Hair follicle dermal papilla cell (primary cell): ENCODE results near the gene PANX1. TPM values are rescaled to one million over a fixed set of nuclear protein-coding genes. Genes with fewer than 3 reads are reported as not detected.

Experiments used
- total RNA-seq: library from RNA; depleted of rRNA; stranded (reverse); fragments of >200 nt; gene quantifications from 2 replicates; pipeline ENCODE4 v1.2.3, GENCODE V29; 2012

The PANX1 gene, protein sequence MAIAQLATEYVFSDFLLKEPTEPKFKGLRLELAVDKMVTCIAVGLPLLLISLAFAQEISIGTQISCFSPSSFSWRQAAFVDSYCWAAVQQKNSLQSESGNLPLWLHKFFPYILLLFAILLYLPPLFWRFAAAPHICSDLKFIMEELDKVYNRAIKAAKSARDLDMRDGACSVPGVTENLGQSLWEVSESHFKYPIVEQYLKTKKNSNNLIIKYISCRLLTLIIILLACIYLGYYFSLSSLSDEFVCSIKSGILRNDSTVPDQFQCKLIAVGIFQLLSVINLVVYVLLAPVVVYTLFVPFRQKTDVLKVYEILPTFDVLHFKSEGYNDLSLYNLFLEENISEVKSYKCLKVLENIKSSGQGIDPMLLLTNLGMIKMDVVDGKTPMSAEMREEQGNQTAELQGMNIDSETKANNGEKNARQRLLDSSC
- total RNA-seq = 80.1 and 92.7 TPM in 2 replicates

DNA sequence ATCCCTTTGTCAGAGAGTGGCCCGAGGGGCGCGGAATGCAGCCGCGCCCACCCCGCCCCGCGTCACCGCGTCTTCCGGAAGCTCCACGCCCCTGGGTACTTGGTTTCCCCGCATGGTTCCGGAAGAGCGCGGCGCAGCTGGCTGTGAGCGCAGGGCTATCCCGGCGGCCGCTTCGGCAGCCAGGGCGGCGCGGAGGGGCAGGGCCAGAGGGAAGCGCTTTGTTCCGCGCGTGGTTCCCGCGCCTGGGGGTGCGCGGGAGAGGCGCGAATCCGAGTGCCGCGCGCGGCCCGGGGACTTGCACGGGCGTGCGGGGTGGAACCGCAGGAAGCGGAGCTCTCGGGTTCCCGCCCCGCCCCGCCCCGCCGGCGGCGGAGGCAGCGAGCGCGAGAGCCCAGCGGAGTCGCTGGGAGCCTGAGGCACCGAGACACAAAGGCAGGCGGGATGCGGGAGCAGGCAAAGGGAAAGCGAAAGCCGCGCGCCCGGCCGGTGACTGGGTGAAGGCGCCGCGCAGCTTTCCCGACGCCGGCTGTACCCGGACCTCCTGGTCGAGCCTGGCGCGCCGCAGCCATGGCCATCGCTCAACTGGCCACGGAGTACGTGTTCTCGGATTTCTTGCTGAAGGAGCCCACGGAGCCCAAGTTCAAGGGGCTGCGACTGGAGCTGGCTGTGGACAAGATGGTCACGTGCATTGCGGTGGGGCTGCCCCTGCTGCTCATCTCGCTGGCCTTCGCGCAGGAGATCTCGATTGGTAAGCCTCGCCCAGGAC is at the start of gene PANX1:
Gene PANX1 (plus strand): TSS at position 96 of the 766 bp plus-strand sequence. CDS start 472 bp downstream, at position 568.

Other genes starting within 250 kb of the PANX1 start
- not detected in 2 replicates for gene HEPHL1, start 107.5 kb upstream of the PANX1 start, total RNA-seq
- gene IZUMO1R, start 175.7 kb downstream of the PANX1 start, total RNA-seq = not detected in 2 replicates